SK-N-SH (cell line): ENCODE results near the gene SCAF1. TPM values are rescaled to one million over a fixed set of nuclear protein-coding genes. Genes with fewer than 3 reads are reported as not detected.

Experiments
- CTCF ChIA-PET: fragments of 300-600, 350-600 bp; formaldehyde crosslinking; extraction: SDS; loops from one replicate; lab custom pipeline; 2021; lab: Yijun Ruan, JAX
- POLR2A ChIA-PET: fragments of 350-600 bp; sonication (Branson Sonifier 250); formaldehyde crosslinking; extraction: SDS; loops from one replicate; lab custom pipeline; 2020; ENCODE audit warnings: antibody characterized with exemption, inconsistent platforms; lab: Yijun Ruan, JAX
- DNase-seq: peaks from one replicate; pipeline ENCODE4 v3.0.0; 2012
- H2AFZ ChIP-seq: fragments of 200-600 bp; sonication (generic); 2 replicates; pipeline ENCODE4 v1.8.1; 2016; ENCODE audit warnings: antibody characterized with exemption, mild to moderate bottlenecking, low read depth
- H3F3A ChIP-seq: fragments of 200-600 bp; sonication (generic); replicated peaks from 2 replicates; pipeline ENCODE3; 2016; ENCODE audit warnings: antibody characterized with exemption, mild to moderate bottlenecking; ENCODE audit not compliant: insufficient read depth
- H3K27ac ChIP-seq, 2 experiments: fragments of 200-500 bp in 1 of 2; fragments of 200-600 bp in 1 of 2; sonication (Bioruptor generic) in 1 of 2; sonication (generic), shearing (Covaris generic) in 1 of 2; 2 replicates each; pipeline versions ENCODE4 v1.5.1 to v1.6.1; 2014 to 2016; ENCODE audit warnings: low read depth in 2 of 2, inconsistent platforms in 1 of 2, low read length in 1 of 2, mild to moderate bottlenecking in 1 of 2, mixed read lengths in 1 of 2
- H3K27me3 ChIP-seq: fragments of 200-600 bp; sonication (generic), shearing (Covaris generic); 2 replicates; pipeline ENCODE4 v1.6.1; 2016; ENCODE audit warnings: mixed run types; ENCODE audit not compliant: insufficient read depth
- H3K36me3 ChIP-seq, 2 experiments: fragments of 200-500 bp in 1 of 2; fragments of 200-600 bp in 1 of 2; sonication (Bioruptor generic) in 1 of 2; sonication (generic) in 1 of 2; replicated peaks in 1 of 2; 2 replicates each; pipeline versions ENCODE3 to v1.5.1; 2014 to 2016; ENCODE audit warnings: low read length in 1 of 2, mild to moderate bottlenecking in 1 of 2; ENCODE audit not compliant: insufficient read depth in 2 of 2, control insufficient read depth in 1 of 2
- H3K4me1 ChIP-seq, 2 experiments: fragments of 200-500 bp in 1 of 2; fragments of 200-600 bp in 1 of 2; sonication (Bioruptor generic) in 1 of 2; sonication (generic), shearing (Covaris generic) in 1 of 2; 2 replicates each; pipeline versions ENCODE4 v1.5.1 to v1.6.1; 2014 to 2016; ENCODE audit warnings: low read depth in 1 of 2, low read length in 1 of 2, mixed run types in 1 of 2; ENCODE audit not compliant: insufficient read depth in 2 of 2, control insufficient read depth in 1 of 2
- H3K4me2 ChIP-seq: fragments of 200-600 bp; sonication (generic), shearing (Covaris generic); 2 replicates; pipeline ENCODE4 v1.6.1; 2017; ENCODE audit warnings: mixed run types
- H3K4me3 ChIP-seq, 2 experiments: fragments of 200-500 bp in 1 of 2; fragments of 200-600 bp in 1 of 2; sonication (Bioruptor generic) in 1 of 2; sonication (generic), shearing (Covaris generic) in 1 of 2; 2 replicates each; pipeline versions ENCODE4 v1.5.1 to v1.8.1; 2014 to 2016; ENCODE audit warnings: low read depth in 2 of 2, inconsistent platforms in 1 of 2, low read length in 1 of 2, mild to moderate bottlenecking in 1 of 2, mixed read lengths in 1 of 2, moderate library complexity in 1 of 2
- H3K79me2 ChIP-seq: fragments of 200-600 bp; sonication (generic); 2 replicates; pipeline ENCODE4 v1.8.1; 2017; ENCODE audit warnings: mild to moderate bottlenecking; ENCODE audit not compliant: insufficient read depth
- H3K9ac ChIP-seq: fragments of 200-600 bp; sonication (generic); 2 replicates; pipeline ENCODE4 v1.6.1; 2017; ENCODE audit warnings: mixed run types
- H3K9me2 ChIP-seq: fragments of 200-600 bp; sonication (generic); 2 replicates; pipeline ENCODE4 v1.6.1; 2017; ENCODE audit warnings: mixed run types
- H3K9me3 ChIP-seq: fragments of 200-600 bp; sonication (generic); 2 replicates; pipeline ENCODE4 v1.6.1; 2017; ENCODE audit warnings: mixed run types, mild to moderate bottlenecking, moderate library complexity
- H4K20me1 ChIP-seq: fragments of 200-600 bp; sonication (generic); 2 replicates; pipeline ENCODE4 v1.6.1; 2017; ENCODE audit warnings: mild to moderate bottlenecking, mixed run types; ENCODE audit not compliant: insufficient read depth
- ELF1 ChIP-seq: IDR thresholded peaks from 2 replicates; pipeline ENCODE4 v1.4.0; 2012
- EZH2phosphoT487 ChIP-seq: fragments of 200-600 bp; sonication (generic); IDR thresholded peaks from 2 replicates; pipeline ENCODE4 v1.6.1; 2017; ENCODE audit warnings: low read depth, mixed run types, mild to moderate bottlenecking, antibody characterized with exemption, moderate library complexity, borderline replicate concordance
- FOXM1 ChIP-seq: IDR thresholded peaks from 2 replicates; pipeline ENCODE4 v1.4.0; 2012; ENCODE audit warnings: low read depth, mild to moderate bottlenecking
- GATA2 ChIP-seq: sonication (generic); formaldehyde crosslinking; IDR thresholded peaks from 2 replicates; pipeline ENCODE4 v1.5.0; 2020; ENCODE audit warnings: mild to moderate bottlenecking, missing genetic modification reagents
- MAX ChIP-seq: IDR thresholded peaks from 2 replicates; pipeline ENCODE4 v1.4.0; 2012; ENCODE audit warnings: low read depth
- NFIC ChIP-seq: IDR thresholded peaks from 2 replicates; pipeline ENCODE4 v1.4.0; 2012; ENCODE audit warnings: borderline replicate concordance
- RCOR1 ChIP-seq: fragments of 150-350 bp; IDR thresholded peaks from 2 replicates; pipeline ENCODE4 v1.6.1; 2017; ENCODE audit warnings: antibody characterized with exemption, low read length
- REST ChIP-seq: IDR thresholded peaks from 2 replicates; pipeline ENCODE4 v1.6.1; 2012; ENCODE audit warnings: mild to moderate bottlenecking, low read depth, low read length, moderate library complexity
- RXRA ChIP-seq: IDR thresholded peaks from 2 replicates; pipeline ENCODE4 v1.4.0; 2012; ENCODE audit warnings: low read depth, mild to moderate bottlenecking, borderline replicate concordance
- SIN3A ChIP-seq: IDR thresholded peaks from 2 replicates; pipeline ENCODE4 v1.6.1; 2012; ENCODE audit warnings: low read depth, mild to moderate bottlenecking, low read length, moderate library complexity, borderline replicate concordance
- TAF1 ChIP-seq: IDR thresholded peaks from 2 replicates; pipeline ENCODE4 v1.6.1; 2012; ENCODE audit warnings: low read depth, mild to moderate bottlenecking, low read length, moderate library complexity, borderline replicate concordance
- TCF12 ChIP-seq: IDR thresholded peaks from 2 replicates; pipeline ENCODE4 v1.4.0; 2012
- USF1 ChIP-seq: IDR thresholded peaks from 2 replicates; pipeline ENCODE4 v1.4.0; 2012; ENCODE audit warnings: low read depth, borderline replicate concordance
- WGBS: methylation state at CpG from one replicate; pipeline ENCODE4 v1.1.6; 2017; ENCODE audit warnings: low lambda C conversion rate; 5-methylcytosine and 5-hydroxymethylcytosine counted together
- polyA plus RNA-seq, 3 experiments: library from polyadenylated mRNA; depleted of rRNA; stranded (reverse); fragments of >200 nt; gene quantifications; 2 replicates each; pipeline ENCODE4 v1.2.3, GENCODE V29; 2012

The SCAF1 gene
- polyA plus RNA-seq, 1 of the 3 experiments (the other 2 are of a cell fraction), result 9.5 TPM

- Histone ChIP-seq H3F3A (peaks cover 18% of the 10 kb centered on the region), H3K4me2 (no peak overlapping the region), H3K9ac (no peak overlapping the region), H3K9me2 (no peaks in the 10 kb centered on the region), H3K4me1 (peaks cover 0 to 13% of the 10 kb centered on the region in 2 experiments; a peak in 3 of 4 replicates), H3K4me3 (no peak overlapping the region), H3K27me3 (no peaks in the 10 kb centered on the region), H3K79me2 (peaks cover 94% of the 10 kb centered on the region), H3K36me3 (peaks cover 0 to 37% of the 10 kb centered on the region in 2 experiments), H2AFZ (no peak overlapping the region), H3K9me3 (no peaks in the 10 kb centered on the region), H3K27ac (no peak overlapping the region), H4K20me1 (peaks cover 83% of the 10 kb centered on the region)
- 93% methylated on average over 12 of the region's 12 CpGs for WGBS
- DNase-seq, result no peak
- POLR2A ChIA-PET, result interaction anchor here (0.6 to 0.8 kb wide), 2 partner anchors 23 to 401 kb away, joined by 3 read pairs; no protein-coding TSS in a partner anchor
- TF ChIP-seq ELF1 (no peak), MAX (no peak), EZH2phosphoT487 (no peak), FOXM1 (no peak), RXRA (no peak), RCOR1 (no peak), USF1 (no peak), SIN3A (no peak), REST (no peak), TCF12 (no peak), TAF1 (no peak), GATA2 (no peak), NFIC (no peak)
- CTCF ChIA-PET, result interaction anchor here (0.9 kb wide), 1 partner anchor 63 kb away, joined by 4 read pairs; no protein-coding TSS in a partner anchor
Measured at GRCh38 chr19:49609499-49610092, 32.4 kb upstream of the SCAF1 start.
